HG03439 (cell line): ENCODE results near the gene MAP1B.
"Not testable (repeated sequence)": the region's sequence is repeated elsewhere in the genome, so short reads cannot be mapped to it uniquely, and the experiment has no call there.

Source experiments
- ATAC-seq: cut with Tn5 transposase; IDR thresholded peaks from one replicate; pipeline ENCODE4 v1.9.1; 2021; ENCODE audit warnings: mild to moderate bottlenecking, moderate library complexity; ENCODE audit not compliant: unreplicated experiment

MAP1B gene

DNA sequence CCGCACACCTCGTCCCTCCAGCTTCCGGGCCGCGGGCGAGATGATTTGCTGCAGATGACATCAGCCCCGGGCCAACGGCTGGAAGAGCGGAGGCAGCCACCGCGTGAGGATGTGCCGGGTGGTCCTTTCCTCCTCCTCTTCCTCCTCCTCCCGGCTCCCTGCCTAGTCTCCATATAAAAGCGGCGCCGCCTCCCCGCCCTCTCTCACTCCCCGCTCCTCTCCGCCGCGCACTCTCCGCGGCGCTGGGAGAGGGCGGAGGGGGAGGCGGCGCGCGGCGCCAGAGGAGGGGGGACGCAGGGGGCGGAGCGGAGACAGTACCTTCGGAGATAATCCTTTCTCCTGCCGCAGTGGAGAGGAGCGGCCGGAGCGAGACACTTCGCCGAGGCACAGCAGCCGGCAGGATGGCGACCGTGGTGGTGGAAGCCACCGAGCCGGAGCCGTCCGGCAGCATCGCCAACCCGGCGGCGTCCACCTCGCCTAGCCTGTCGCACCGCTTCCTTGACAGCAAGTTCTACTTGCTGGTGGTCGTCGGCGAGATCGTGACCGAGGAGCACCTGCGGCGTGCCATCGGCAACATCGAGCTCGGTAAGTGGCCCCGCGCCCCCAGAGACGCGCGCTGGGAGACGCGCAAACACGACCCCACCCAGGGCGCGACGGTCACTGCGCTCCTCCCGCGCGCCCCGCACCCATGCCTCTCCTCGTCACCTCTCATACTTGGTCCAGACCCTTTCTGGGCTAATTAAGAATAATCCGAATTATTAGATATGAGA is at the start of gene MAP1B:
Gene MAP1B (plus strand): TSS at position 345 of the 770 bp plus-strand sequence. CDS start 57 bp downstream, at position 402.
- no peak for ATAC-seq

- ATAC-seq: no peak
Observed at GRCh38 chr5:72057816-72058215, 49.5 kb upstream of the MAP1B start.

GRCh38 chr5:72063219-72063819 is 44.0 kb upstream of the MAP1B start:
- ATAC-seq: no peak

GRCh38 chr5:72064801-72065570 is 42.3 kb upstream of the MAP1B start:
- no peak for ATAC-seq

DNA sequence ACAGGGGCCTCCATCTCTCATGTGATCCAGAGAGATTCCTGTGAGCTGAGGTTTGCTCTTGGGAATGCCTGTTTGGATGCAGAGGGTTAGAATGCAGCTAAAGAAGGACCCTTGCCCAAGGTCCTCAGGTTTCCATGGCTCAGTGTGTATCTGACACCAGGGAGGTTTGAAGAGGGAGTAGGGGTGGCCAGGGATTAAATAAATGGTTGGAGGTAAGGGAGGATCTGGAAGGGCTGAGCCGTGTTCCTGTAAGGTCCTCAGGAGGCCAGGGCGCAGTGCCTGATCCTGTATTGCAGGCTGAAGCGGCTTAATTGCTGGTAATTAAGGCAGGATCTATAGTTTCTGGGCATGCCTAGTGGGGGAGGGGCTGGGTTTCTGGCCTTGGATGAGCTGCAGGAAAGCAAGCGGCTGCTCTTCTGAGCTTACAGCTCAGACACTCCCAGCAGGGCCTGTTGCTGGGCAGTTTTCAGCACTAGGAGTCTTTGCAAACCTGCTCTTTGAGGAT is 41.5 kb upstream of the MAP1B start:
- no peak for ATAC-seq

DNA sequence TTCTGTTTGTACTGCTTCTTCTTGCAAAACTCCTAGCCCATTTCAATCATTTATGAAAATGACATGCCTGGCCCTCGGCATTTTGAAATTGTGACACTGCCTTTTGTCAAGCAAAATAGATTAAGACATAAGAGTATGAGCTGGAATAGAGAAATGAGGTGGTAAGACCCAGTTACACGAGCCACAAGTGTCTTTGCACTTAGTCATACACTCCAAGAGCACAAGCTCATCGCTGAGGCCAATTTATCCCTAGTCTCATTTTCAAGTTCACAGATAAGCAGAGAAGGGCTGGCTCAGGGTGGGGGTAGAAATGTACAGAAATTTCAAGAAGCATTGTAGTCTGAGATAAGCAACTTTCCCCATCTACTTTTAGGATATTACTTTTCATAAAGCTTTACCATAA is 40.6 kb upstream of the MAP1B start:
- ATAC-seq: no peak

GRCh38 chr5:72067682-72068470 is 39.4 kb upstream of the MAP1B start:
- no peak for ATAC-seq

DNA sequence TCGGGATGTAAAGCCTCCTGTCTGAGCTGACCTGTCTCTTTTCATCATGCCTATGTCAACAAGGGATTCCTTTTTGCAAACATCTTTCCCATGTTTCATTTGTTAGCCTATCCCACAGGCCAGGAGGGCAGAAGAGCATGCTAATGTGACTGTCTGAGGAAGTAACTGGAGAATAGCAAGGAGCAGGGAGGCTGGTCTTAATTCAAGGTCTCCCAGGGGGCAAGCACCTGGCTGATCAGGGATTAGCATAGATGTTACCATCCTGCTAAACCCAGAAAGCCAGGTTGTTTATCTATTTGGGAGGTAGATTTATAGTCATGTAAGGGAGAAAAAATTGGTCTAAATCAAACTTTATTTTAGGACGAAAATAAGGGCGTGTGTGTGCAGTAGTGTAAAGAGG is 36.7 kb upstream of the MAP1B start:
- ATAC-seq: no peak

DNA sequence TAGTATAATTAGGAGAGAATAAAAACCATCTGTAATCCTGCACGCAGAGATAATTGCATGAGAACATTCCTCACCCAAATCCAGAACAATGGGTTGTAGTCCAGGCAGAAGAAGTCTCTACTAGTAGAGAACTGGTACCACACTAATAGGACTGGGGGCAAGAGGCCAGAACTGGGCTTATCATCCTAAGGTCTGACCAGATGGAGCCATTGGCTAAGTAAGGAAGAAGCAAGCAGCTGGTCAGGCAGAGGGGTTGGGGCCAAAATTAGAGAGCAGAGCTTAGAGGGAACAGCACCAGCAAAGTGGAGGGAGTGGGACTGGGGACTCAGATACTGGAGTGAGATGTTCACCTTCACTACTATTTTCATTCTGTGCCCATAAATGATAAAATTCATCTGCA is 35.4 kb upstream of the MAP1B start:
- no peak for ATAC-seq

DNA sequence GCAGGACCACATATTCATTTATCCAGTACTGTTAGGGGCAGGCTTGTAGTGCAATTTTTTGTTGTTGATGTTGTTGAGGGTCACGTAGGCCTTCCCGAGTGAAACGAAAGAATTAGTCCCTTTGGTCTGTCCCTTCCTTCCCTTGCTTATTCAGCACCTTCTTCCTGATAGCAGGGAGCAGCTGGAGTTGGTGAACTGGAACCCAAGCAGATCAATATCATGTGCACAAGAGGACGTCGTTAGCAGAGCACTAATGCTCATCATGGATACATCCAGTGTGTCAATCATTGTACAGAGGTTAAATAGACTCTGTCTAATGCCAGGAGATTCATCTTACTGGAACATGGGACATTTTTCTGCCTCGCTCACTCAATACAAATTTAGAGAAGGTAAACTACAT is 33.0 kb upstream of the MAP1B start:
- no peak for ATAC-seq

DNA sequence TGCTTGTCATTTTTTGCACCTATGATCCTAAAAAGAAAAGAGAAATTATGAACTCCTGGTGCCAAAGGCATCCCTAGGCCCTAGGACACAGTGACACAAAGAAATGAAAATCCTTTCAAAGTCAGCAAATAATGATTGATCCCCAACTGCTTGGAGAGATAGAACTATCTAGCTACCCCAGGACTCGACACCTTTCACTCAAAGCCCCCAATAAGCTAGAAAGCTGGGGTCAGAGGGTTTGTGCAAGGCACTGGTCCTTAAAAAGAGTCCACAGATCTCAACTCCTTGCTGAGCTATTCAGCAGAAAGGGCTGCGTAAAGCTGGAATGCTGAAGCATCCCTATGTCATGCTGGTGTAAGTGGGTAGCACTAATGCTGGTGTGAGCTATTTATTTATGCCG is 31.8 kb upstream of the MAP1B start:
- no peak for ATAC-seq

DNA sequence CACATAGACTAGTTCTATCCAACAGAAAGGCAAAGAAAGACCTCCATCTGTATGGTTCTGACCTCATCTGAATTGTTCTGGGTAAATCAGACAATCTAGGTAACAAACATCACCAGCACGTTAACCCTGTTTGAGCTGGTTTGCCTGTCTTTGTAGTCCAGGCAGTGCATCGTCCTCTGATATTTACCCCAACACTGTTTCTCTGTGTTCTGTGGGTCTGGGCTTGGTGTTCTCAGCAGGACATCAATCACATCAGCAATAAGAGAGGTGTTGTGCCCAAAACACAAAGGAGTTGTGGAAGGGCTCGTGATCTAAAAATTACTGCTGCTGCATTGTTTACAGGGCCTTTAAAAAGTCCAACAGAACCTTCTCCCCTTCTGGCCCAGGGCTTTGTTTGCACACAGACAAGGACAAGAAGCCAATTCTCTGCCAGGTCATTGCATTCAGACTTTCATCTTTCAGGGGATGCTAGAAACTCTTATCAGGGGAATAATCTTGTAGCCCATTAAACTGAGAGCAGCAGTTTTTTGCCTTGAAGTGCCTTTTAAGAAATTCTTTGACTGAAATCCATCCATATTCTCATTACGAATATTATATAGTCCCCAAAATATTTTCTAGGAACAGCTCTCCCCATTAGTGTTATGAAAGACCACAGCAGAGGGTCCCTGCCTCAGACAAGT is 30.5 kb upstream of the MAP1B start:
- no peak for ATAC-seq

GRCh38 chr5:72077390-72077789 is 29.9 kb upstream of the MAP1B start:
- ATAC-seq: no peak

GRCh38 chr5:72079288-72079687 is 28.0 kb upstream of the MAP1B start:
- no peak for ATAC-seq

- ATAC-seq: no peak
Observed at GRCh38 chr5:72082048-72082447, 25.2 kb upstream of the MAP1B start.

DNA sequence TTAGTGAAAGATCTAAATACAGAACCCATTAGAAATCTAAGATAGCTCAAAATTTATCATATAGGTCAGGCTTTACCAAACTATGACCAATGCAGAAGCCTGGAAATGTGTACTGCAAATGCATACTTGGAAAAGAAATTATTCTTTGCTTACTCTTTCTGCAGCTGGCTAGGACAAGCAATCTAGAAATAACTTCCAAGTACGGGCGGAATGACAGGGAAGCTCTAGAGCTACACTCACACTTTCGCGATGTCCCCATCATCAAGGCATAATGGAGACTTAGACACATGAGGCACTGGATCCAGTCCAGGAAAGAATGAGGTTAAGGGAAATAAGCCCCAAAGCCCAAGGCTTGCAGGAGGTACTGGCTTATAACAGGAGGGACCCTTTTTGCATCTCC is 22.4 kb upstream of the MAP1B start:
- ATAC-seq: no peak

DNA sequence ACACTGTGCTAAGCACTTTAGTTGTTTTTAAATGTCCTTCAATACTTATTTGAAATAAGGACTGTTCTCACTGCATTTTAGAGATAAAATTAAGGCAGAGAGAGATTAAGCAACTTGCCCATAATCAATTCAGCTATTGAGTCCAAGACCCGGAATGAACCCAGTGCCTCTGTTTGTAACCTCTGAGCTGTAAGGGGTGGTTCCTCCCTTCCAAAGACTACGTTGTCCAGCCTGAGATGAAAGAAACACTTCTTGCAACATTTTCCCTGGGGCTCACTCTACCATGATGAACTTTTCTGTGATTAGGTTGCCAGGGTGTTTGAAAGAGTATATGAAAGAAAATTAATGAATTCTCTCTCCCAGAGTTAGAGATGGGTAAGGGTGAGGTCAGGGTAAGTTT is 22.0 kb upstream of the MAP1B start:
- ATAC-seq: no peak

GRCh38 chr5:72089713-72090112 is 17.6 kb upstream of the MAP1B start:
- not testable (repeated sequence) for ATAC-seq

- no peak for ATAC-seq
Observed at GRCh38 chr5:72092074-72092473, 15.2 kb upstream of the MAP1B start.

GRCh38 chr5:72093217-72093616 is 14.1 kb upstream of the MAP1B start:
- ATAC-seq: no peak
